H1 (cell line): Measurements from ENCODE around the gene PRKCH. TPM values are rescaled to one million over a fixed set of nuclear protein-coding genes. Genes with fewer than 3 reads are reported as not detected.

ENCODE experiments used
- CTCF ChIA-PET: fragments of 300-600 bp; sonication (Branson Sonifier 250); formaldehyde crosslinking; loops from one replicate; lab custom pipeline; 2021; ENCODE audit not compliant: partially characterized antibody; lab: Charles Lee
- POLR2A ChIA-PET: fragments of 300-600 bp; sonication (Branson Sonifier 250); formaldehyde crosslinking; loops from one replicate; lab custom pipeline; 2021; ENCODE audit warnings: inconsistent platforms; ENCODE audit not compliant: partially characterized antibody; lab: Charles Lee
- DNase-seq, 2 experiments: peaks; one replicate each; pipeline versions ENCODE4 v3.0.0 to v3.0.0-alpha.2; 2010 to 2022; ENCODE audit warnings: low spot score in 2 of 2, low read depth in 1 of 2, mixed read lengths in 1 of 2
- FAIRE-seq: peaks from 2 replicates; lab custom pipeline; 2011; peaks lifted over from hg19 to GRCh38; lab: Jason Lieb, UNC
- H2AFZ ChIP-seq: 2 replicates; pipeline ENCODE4 v1.8.1; 2012; ENCODE audit warnings: low read length, inconsistent platforms
- H2AK5ac ChIP-seq: 2 replicates; pipeline ENCODE4 v1.6.1; 2013; ENCODE audit warnings: low read depth, low read length
- H2BK120ac ChIP-seq: replicated peaks from 2 replicates; pipeline ENCODE3; 2013; ENCODE audit warnings: low read depth, low read length, inconsistent platforms
- H2BK12ac ChIP-seq: 2 replicates; pipeline ENCODE4 v1.6.1; 2013; ENCODE audit warnings: low read depth, low read length
- H2BK15ac ChIP-seq: 2 replicates; pipeline ENCODE4 v1.6.1; 2013; ENCODE audit warnings: low read length
- H2BK20ac ChIP-seq: 2 replicates; pipeline ENCODE4 v1.6.1; 2013; ENCODE audit warnings: low read length
- H2BK5ac ChIP-seq: 2 replicates; pipeline ENCODE4 v1.6.1; 2013; ENCODE audit warnings: low read depth, low read length
- H3K14ac ChIP-seq: 2 replicates; pipeline ENCODE4 v1.6.1; 2013; ENCODE audit warnings: inconsistent platforms; ENCODE audit not compliant: insufficient read length
- H3K18ac ChIP-seq: 2 replicates; pipeline ENCODE4 v1.6.1; 2013; ENCODE audit warnings: low read length; ENCODE audit errors: extremely low read depth
- H3K23ac ChIP-seq: 2 replicates; pipeline ENCODE4 v1.6.1; 2013; ENCODE audit warnings: inconsistent platforms; ENCODE audit not compliant: insufficient read length
- H3K23me2 ChIP-seq: 2 replicates; pipeline ENCODE4 v1.6.1; 2013; ENCODE audit warnings: low read depth, low read length
- H3K27ac ChIP-seq: 2 replicates; pipeline ENCODE4 v1.6.1; 2011; ENCODE audit warnings: low read depth, low read length, inconsistent platforms
- H3K27me3 ChIP-seq, 4 experiments: replicated peaks in 1 of 4; 1 replicate in 1 of 4; 2 replicates in 3 of 4; pipeline versions ENCODE4 v1.6.1 to v1.8.1; 2011 to 2013; ENCODE audit warnings: low read length in 3 of 4, mild to moderate bottlenecking in 3 of 4, inconsistent platforms in 2 of 4, mixed read lengths in 2 of 4, moderate library complexity in 1 of 4; ENCODE audit not compliant: control insufficient read depth in 3 of 4, insufficient read depth in 3 of 4; ENCODE audit errors: extremely low read depth in 1 of 4
- H3K36me3 ChIP-seq, 4 experiments: 2 replicates each; pipeline versions ENCODE4 v1.6.1 to v1.8.1; 2011 to 2013; ENCODE audit warnings: mild to moderate bottlenecking in 4 of 4, low read length in 3 of 4, moderate library complexity in 2 of 4, control low read depth in 1 of 4, inconsistent platforms in 1 of 4; ENCODE audit not compliant: insufficient read depth in 4 of 4, control insufficient read depth in 2 of 4
- H3K4ac ChIP-seq: replicated peaks from 2 replicates; pipeline ENCODE3; 2013; ENCODE audit warnings: low read length, low read depth, mixed read lengths, inconsistent platforms; ENCODE audit not compliant: insufficient read length
- H3K4me1 ChIP-seq, 4 experiments: replicated peaks in 1 of 4; 1 replicate in 1 of 4; 2 replicates in 3 of 4; pipeline versions ENCODE4 v1.6.1 to v1.8.1; 2011 to 2013; ENCODE audit warnings: low read length in 3 of 4, inconsistent platforms in 2 of 4, mixed read lengths in 1 of 4; ENCODE audit not compliant: insufficient read depth in 4 of 4, control insufficient read depth in 3 of 4
- H3K4me2 ChIP-seq, 2 experiments: 2 replicates each; pipeline versions ENCODE4 v1.6.1 to v1.8.1; 2011 to 2013; ENCODE audit warnings: low read depth in 2 of 2, low read length in 2 of 2, control low read depth in 1 of 2, inconsistent platforms in 1 of 2, mild to moderate bottlenecking in 1 of 2; ENCODE audit not compliant: insufficient read depth in 1 of 2
- H3K4me3 ChIP-seq, 4 experiments: fragments of 200-600, 300-600 bp in 1 of 4; sonication (generic), shearing (Covaris generic), sonication (Bioruptor Twin) in 1 of 4; 2 replicates each; pipeline versions ENCODE4 v1.5.1 to v1.8.1; 2011 to 2016; ENCODE audit warnings: low read length in 4 of 4, low read depth in 3 of 4, control low read depth in 2 of 4, inconsistent platforms in 2 of 4, mild to moderate bottlenecking in 2 of 4, mixed read lengths in 1 of 4, moderate library complexity in 1 of 4; ENCODE audit not compliant: insufficient read depth in 2 of 4; ENCODE audit errors: extremely low read depth in 1 of 4
- H3K56ac ChIP-seq: replicated peaks from 2 replicates; pipeline ENCODE3; 2013; ENCODE audit warnings: low read depth, mild to moderate bottlenecking, mixed read lengths, low read length, inconsistent platforms; ENCODE audit not compliant: insufficient read length
- H3K79me1 ChIP-seq: 2 replicates; pipeline ENCODE4 v1.6.1; 2013; ENCODE audit warnings: low read depth, low read length, control low read depth
- H3K79me2 ChIP-seq, 2 experiments: 2 replicates each; pipeline versions ENCODE4 v1.6.1 to v1.8.1; 2012 to 2013; ENCODE audit warnings: low read length in 2 of 2, mild to moderate bottlenecking in 2 of 2, inconsistent platforms in 1 of 2; ENCODE audit not compliant: insufficient read depth in 2 of 2, control insufficient read depth in 1 of 2
- H3K9ac ChIP-seq, 4 experiments: replicated peaks in 1 of 4; 1 replicate in 1 of 4; 2 replicates in 3 of 4; pipeline versions ENCODE4 v1.6.1 to v1.8.1; 2011 to 2013; ENCODE audit warnings: low read depth in 3 of 4, low read length in 3 of 4, control low read depth in 2 of 4, mild to moderate bottlenecking in 2 of 4, moderate library complexity in 2 of 4, inconsistent platforms in 1 of 4; ENCODE audit errors: extremely low read depth in 1 of 4
- H3K9me3 ChIP-seq, 2 experiments: 2 replicates each; pipeline versions ENCODE4 v1.6.1 to v1.8.1; 2012 to 2013; ENCODE audit warnings: mild to moderate bottlenecking in 2 of 2, moderate library complexity in 2 of 2, control low read depth in 1 of 2, inconsistent platforms in 1 of 2, low read depth in 1 of 2, low read length in 1 of 2, mixed read lengths in 1 of 2; ENCODE audit not compliant: insufficient read depth in 2 of 2
- H4K20me1 ChIP-seq, 2 experiments: replicated peaks in 1 of 2; 2 replicates each; pipeline versions ENCODE3 to v1.8.1; 2011 to 2013; ENCODE audit warnings: inconsistent platforms in 2 of 2, low read length in 2 of 2, mild to moderate bottlenecking in 1 of 2; ENCODE audit not compliant: insufficient read depth in 2 of 2, control insufficient read depth in 1 of 2
- H4K5ac ChIP-seq: 2 replicates; pipeline ENCODE4 v1.6.1; 2013; ENCODE audit warnings: low read length, low read depth, mixed read lengths, inconsistent platforms; ENCODE audit not compliant: insufficient read length
- H4K8ac ChIP-seq: 2 replicates; pipeline ENCODE4 v1.8.0; 2013; ENCODE audit warnings: mild to moderate bottlenecking, moderate library complexity, low read length, inconsistent platforms; ENCODE audit not compliant: insufficient read depth; ENCODE audit errors: extremely low read depth
- H4K91ac ChIP-seq: replicated peaks from 2 replicates; pipeline ENCODE3; 2013; ENCODE audit warnings: low read length, mixed read lengths, inconsistent platforms; ENCODE audit not compliant: insufficient read length
- EGR1 ChIP-seq: IDR thresholded peaks from 2 replicates; pipeline ENCODE4 v1.6.1; 2011; ENCODE audit warnings: low read depth, low read length, borderline replicate concordance
- EP300 ChIP-seq, 2 experiments: IDR thresholded peaks; 1 replicate in 1 of 2; 2 replicates in 1 of 2; pipeline ENCODE4 v1.6.1; 2011 to 2012; ENCODE audit warnings: low read depth in 2 of 2, low read length in 2 of 2, mild to moderate bottlenecking in 2 of 2, borderline replicate concordance in 1 of 2, inconsistent platforms in 1 of 2, moderate library complexity in 1 of 2
- GABPA ChIP-seq: IDR thresholded peaks from 2 replicates; pipeline ENCODE4 v1.6.1; 2011; ENCODE audit warnings: mild to moderate bottlenecking, low read length, moderate library complexity, borderline replicate concordance; ENCODE audit not compliant: insufficient read depth
- GTF2F1 ChIP-seq: IDR thresholded peaks from 2 replicates; pipeline ENCODE4 v1.6.1; 2012; ENCODE audit warnings: low read depth, low read length, improper control_type of control experiment, borderline replicate concordance
- JUN ChIP-seq: IDR thresholded peaks from 2 replicates; pipeline ENCODE4 v1.6.1; 2011; ENCODE audit warnings: low read depth, mild to moderate bottlenecking, improper control_type of control experiment, low read length
- NRF1 ChIP-seq: IDR thresholded peaks from 2 replicates; pipeline ENCODE4 v1.6.1; 2011; ENCODE audit warnings: mild to moderate bottlenecking, low read depth, low read length, improper control_type of control experiment
- POLR2AphosphoS5 ChIP-seq: IDR thresholded peaks from 2 replicates; pipeline ENCODE4 v1.6.1; 2011; ENCODE audit warnings: low read depth, low read length
- POU5F1 ChIP-seq: IDR thresholded peaks from 2 replicates; pipeline ENCODE4 v1.6.1; 2011; ENCODE audit warnings: low read depth, mild to moderate bottlenecking, low read length, moderate library complexity
- SP4 ChIP-seq: IDR thresholded peaks from 2 replicates; pipeline ENCODE4 v1.6.1; 2012; ENCODE audit warnings: low read length, inconsistent platforms
- TAF7 ChIP-seq: optimal IDR thresholded peaks from 2 replicates; pipeline ENCODE3; 2011; ENCODE audit warnings: low read depth, mild to moderate bottlenecking, inconsistent platforms, low read length, moderate library complexity, borderline replicate concordance
- WGBS, 2 experiments: shearing (Covaris generic) in 1 of 2; methylation state at CpG; one replicate each; pipeline versions ENCODE4 v1.1.6 to v1.1.7; 2013 to 2015; ENCODE audit warnings: low lambda C conversion rate in 2 of 2, mixed read lengths in 2 of 2, inconsistent platforms in 1 of 2, low coverage in 1 of 2, missing lambda C conversion rate in 1 of 2; ENCODE audit not compliant: insufficient replicate concordance in 2 of 2, insufficient coverage in 1 of 2, insufficient read length in 1 of 2; ENCODE audit errors: extremely low coverage in 1 of 2, missing lambda C conversion rate in 1 of 2; 5-methylcytosine and 5-hydroxymethylcytosine counted together
- polyA plus RNA-seq, 7 experiments: library from polyadenylated mRNA; depleted of rRNA in 3 of 7; stranded (reverse) in 5 of 7; unstranded in 2 of 7; fragments of >200 nt in 5 of 7; fragments of 200-250 nt in 2 of 7; gene quantifications; 1 replicate in 5 of 7; 2 replicates in 1 of 7; 4 replicates in 1 of 7; pipeline versions ENCODE4 v1.2.1 to v1.2.3, GENCODE V29; 2011 to 2013; ENCODE audit warnings: missing spikeins in 2 of 7, mixed read lengths in 2 of 7
- total RNA-seq: library from RNA; stranded (reverse); fragmentation: NEBNext Ultra II Directional; extraction: Animal tissue kit (Norgen Biotek cat#: 25700); gene quantifications from 2 replicates; pipeline ENCODE4 v1.2.1, GENCODE V29; 2021

The PRKCH gene
- total and polyA plus RNA-seq, 2 of the 8 experiments (the other 6 are each of a cell fraction or from before 2014, with no cell fraction given) = 6.4 to 7.0 TPM

- Histone ChIP-seq H3K27me3 (no peaks in the 10 kb centered on the region; a peak in 1 of 7 replicates), H2BK15ac (no peak overlapping the region), H3K36me3 (no peaks in the 10 kb centered on the region; a peak in 1 of 8 replicates), H3K4me1 (peaks cover 0 to 4% (median 2%) of the 10 kb centered on the region in 4 experiments; a peak in 3 of 7 replicates), H3K23me2 (no peaks in the 10 kb centered on the region), H3K4me2 (no peak overlapping the region), H3K4me3 (no peak overlapping the region), H3K14ac (no peak overlapping the region), H3K23ac (no peak overlapping the region), H2BK120ac (no peak overlapping the region), H4K5ac (no peak overlapping the region), H3K79me2 (no peaks in the 10 kb centered on the region), H2BK12ac (0 out of 2 replicates have a peak overlapping the region, but pooled peaks have one; percentile 7), H2BK5ac (peak overlapping the region; percentile 6; the same call in 1 of the 2 replicates), H4K8ac (no peak overlapping the region), H3K9me3 (no peaks in the 10 kb centered on the region), H3K18ac (no peak overlapping the region), H4K20me1 (no peaks in the 10 kb centered on the region), H2AK5ac (no peak overlapping the region), H2AFZ (no peak overlapping the region), H3K27ac (no peak overlapping the region), H2BK20ac (no peak overlapping the region), H3K79me1 (no peaks in the 10 kb centered on the region), H4K91ac (no peak overlapping the region), H3K56ac (no peak overlapping the region), H3K4ac (no peak overlapping the region), H3K9ac (no peak overlapping the region)
- CTCF ChIA-PET = interaction anchor here (0.7 to 1.4 kb wide), 3 partner anchors 12 to 19 kb away, joined by 3 to 6 read pairs (median 3); no protein-coding TSS in a partner anchor
- 93% methylated on average over 8 of the region's 8 CpGs; no CpG with 5 or more reads in 1 of the 2 experiments for WGBS, 2 experiments
- POLR2A ChIA-PET = interaction anchor here (0.9 to 1.7 kb wide), 3 partner anchors 9 to 152 kb away, joined by 3 to 7 read pairs (median 3); partner anchors contain the start of gene HIF1A
- FAIRE-seq (no peak), DNase-seq (no peak)
- no peak for TF ChIP-seq NRF1
- no peak for TF ChIP-seq GABPA
- TF ChIP-seq JUN = no peak
- no peak for TF ChIP-seq POLR2AphosphoS5
- no peak for TF ChIP-seq EP300 (IDR thresholded peaks at IDR 0.05; ENCODE audit: borderline replicate concordance in 1 of 2, low read depth in 2 of 2, low read length in 2 of 2)
- no peak for TF ChIP-seq TAF7
- no peak for TF ChIP-seq POU5F1
- no peak for TF ChIP-seq SP4
- no peak for TF ChIP-seq EGR1
- TF ChIP-seq GTF2F1 = no peak
Measured at GRCh38 chr14:61542848-61543790, 221.7 kb downstream of the PRKCH start.
